ENCODE results near the gene OR52E2.

DNA sequence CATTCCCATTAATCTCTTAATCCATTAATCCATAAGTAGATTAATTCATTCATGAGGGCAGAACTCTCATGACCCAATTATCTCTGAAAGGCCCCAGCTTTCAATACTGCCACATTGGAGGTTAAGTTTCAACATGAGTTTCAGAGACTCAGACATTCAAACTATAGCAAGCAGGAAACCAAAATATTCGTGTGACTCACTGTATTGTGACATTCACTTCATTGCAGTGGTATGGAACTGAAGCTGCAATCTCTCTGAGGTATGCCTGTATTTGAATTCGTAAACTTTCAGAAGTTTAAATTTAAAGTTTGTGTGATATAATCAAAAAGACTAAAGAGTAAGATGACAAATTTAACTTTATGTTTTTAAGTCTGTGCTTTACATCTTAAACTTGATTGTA, 16.0 kb downstream of the OR52E2 start:
- TF ChIP-seq CTCF (IDR thresholded peaks at IDR 0.05) (no peak), POLR2A (IDR thresholded peaks at IDR 0.05) (no peak)

All from Peyer's patch (tissue), 4 donors.